Loucy (cell line): Measurements from ENCODE around the gene FGF12.

Source experiments
- CTCF ChIP-seq: fragments of 200-600 bp; sonication (generic); conservative IDR thresholded peaks from 2 replicates; pipeline ENCODE4 v1.5.1; 2014; ENCODE audit warnings: mild to moderate bottlenecking, antibody characterized with exemption, low read length
- EZH2phosphoT487 ChIP-seq: fragments of 200-600 bp; IDR thresholded peaks from 2 replicates; pipeline ENCODE4 v1.6.1; 2018; ENCODE audit warnings: antibody characterized with exemption, mild to moderate bottlenecking, moderate library complexity, borderline replicate concordance

- no peak for TF ChIP-seq CTCF
- TF ChIP-seq EZH2phosphoT487: no peak
Measured at GRCh38 chr3:192307631-192308030, 419.7 kb downstream of the FGF12 start.
